ENCODE results near the gene TTI1. TPM values are rescaled to one million over a fixed set of nuclear protein-coding genes. Genes with fewer than 3 reads are reported as not detected.

The TTI1 gene
- total RNA-seq: 18.2 and 26.2 TPM in 2 replicates

DNA sequence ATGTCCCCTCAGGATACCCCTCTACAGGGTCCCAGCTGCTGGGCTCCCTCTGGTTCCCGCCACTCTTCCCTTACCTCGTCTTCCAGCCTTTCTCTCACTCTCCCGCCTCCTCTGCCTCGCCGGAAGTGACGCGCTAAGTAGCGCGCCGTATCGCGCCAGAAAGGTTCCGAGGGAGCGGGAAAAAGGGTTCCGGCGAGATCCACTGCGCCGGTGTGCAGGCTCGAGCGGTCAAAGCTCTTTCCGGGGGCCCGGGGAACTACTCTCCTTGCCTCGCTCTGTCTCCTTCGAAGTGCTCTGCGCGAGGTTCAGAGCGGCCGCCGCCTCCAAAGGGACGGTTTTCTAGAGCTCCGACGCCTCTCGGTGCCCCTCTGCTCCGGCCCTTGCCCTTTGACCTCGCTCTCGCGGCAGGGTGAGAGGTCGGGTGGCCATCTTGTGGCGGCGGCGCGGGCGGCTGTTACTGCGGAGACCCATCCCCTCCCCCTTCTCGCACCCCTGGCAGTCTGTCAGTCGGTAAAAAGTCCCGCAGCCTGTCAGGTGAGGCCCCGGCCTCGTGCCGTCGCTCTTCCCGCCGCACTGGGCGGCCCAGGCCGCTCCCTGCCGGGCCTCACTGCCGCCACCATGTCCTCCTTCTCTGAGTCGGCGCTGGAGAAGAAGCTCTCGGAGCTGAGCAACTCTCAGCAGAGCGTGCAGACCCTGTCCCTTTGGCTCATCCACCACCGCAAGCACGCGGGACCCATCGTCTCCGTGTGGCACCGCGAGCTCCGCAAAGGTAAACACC is at the start of gene TTI1, which contains the start of gene RPRD1B:
Gene TTI1 (minus strand): TSS at position 127 of the 778 bp plus-strand sequence. CDS start 19,640 bp downstream, outside the sequence.
Gene RPRD1B (plus strand): TSS at position 417 of the 778 bp plus-strand sequence. CDS start 202 bp downstream, at position 619.

Other genes with a start within 250 kb of the TTI1 start
- 0.66 and 2.2 TPM in 2 replicates for gene VSTM2L, start 130.3 kb downstream of the TTI1 start, total RNA-seq
- gene RPRD1B, start 290 bp upstream of the TTI1 start, total RNA-seq: 20.0 and 23.6 TPM in 2 replicates
- 221 and 411 TPM in 2 replicates for gene TGM2, start 131.8 kb upstream of the TTI1 start, total RNA-seq
- gene KIAA1755, start 227.3 kb upstream of the TTI1 start, total RNA-seq: 0.66 and 2.7 TPM in 2 replicates

Measured in uterine smooth muscle cell (primary cell).